GM18519 (cell line): ENCODE data around the gene COMT.

ENCODE experiments used
- ATAC-seq: cut with Tn5 transposase; IDR thresholded peaks from one replicate; pipeline ENCODE4 v1.9.1; 2021; ENCODE audit warnings: mild to moderate bottlenecking, moderate library complexity; ENCODE audit not compliant: unreplicated experiment, low FRiP score

The COMT gene

DNA sequence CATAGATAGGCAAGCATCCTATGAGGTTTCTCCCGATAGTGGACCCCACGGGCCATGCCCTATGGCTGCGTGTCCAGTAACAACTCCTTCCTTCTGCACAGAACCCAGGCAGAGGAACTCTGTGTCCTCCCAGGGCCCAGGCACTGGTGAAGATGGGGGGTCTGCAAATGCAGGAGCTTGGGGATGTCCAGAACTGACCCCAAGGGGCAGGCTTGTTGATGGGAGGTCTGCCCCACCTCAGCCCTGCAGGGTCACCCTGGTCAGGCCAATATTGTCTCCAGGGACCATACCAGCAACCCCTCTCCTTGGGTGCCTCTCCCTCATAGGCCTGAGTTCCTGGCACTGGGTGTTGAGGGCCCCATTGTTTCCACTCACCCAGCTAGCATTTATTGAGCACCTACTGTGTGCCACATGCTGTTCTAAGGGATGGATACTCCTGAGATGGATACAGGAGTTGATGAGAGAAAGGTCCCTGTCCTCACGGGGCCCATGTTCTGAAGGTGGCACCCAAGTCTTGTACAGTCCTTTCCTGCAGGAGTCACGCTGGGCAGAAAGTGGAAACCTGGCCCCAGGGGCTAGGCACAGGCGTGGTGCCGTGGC, 26.4 kb downstream of the COMT start:
- no peak for ATAC-seq

- no peak for ATAC-seq
These were observed 26.9 kb downstream of the COMT start for GRCh38 chr22:19968450-19968891.

DNA sequence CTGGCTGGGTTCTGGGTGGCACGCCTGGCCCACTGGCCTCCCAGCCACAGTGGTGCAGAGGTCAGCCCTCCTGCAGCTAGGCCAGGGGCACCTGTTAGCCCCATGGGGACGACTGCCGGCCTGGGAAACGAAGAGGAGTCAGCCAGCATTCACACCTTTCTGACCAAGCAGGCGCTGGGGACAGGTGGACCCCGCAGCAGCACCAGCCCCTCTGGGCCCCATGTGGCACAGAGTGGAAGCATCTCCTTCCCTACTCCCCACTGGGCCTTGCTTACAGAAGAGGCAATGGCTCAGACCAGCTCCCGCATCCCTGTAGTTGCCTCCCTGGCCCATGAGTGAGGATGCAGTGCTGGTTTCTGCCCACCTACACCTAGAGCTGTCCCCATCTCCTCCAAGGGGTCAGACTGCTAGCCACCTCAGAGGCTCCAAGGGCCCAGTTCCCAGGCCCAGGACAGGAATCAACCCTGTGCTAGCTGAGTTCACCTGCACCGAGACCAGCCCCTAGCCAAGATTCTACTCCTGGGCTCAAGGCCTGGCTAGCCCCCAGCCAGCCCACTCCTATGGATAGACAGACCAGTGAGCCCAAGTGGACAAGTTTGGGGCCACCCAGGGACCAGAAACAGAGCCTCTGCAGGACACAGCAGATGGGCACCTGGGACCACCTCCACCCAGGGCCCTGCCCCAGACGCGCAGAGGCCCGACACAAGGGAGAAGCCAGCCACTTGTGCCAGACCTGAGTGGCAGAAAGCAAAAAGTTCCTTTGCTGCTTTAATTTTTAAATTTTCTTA, 27.8 kb downstream of the COMT start:
- ATAC-seq, result no peak

GRCh38 chr22:19970031-19970478, 28.5 kb downstream of the COMT start:
- no peak for ATAC-seq

GRCh38 chr22:19970479-19971275, 29.1 kb downstream of the COMT start:
- no peak for ATAC-seq

DNA sequence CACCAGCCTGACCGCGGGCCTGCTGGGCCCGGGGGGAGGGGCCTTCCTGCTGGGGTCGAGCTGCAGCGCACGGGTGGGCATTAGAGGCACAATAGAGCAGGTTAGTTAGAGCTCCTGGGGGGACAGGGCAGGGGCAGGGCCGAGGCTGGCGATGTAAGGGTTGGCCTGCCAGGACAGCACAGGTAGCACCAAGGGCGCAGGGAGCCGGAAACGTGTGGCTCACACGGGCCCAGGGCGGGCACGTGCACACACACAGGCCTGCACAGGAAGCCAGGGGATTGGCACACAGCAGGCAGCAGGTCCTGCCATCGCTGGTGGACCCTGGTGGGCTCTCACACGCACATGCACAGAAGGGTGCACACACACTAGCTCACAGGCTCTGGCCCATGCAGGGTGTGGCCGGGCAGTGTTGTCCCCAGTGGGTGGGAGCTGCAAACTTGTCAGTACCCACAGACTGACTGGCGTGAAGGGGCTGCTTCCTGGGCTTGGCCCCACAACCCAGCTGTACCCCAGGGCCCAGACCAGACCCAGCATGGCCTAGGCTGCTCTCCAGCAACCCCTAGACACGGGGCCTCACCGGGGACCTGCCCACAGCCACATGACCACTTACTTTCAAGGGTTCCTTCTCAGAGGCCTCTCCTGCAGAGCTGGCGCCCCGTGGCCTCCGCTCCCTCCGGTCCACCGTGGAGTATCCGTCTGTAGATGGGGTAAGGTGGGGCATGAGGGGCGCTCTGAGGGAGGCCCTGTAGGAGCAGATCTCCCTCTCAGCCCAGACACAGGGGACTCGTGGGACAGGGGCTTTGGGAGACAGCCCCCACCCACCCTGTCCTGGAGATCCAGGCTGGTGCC, 29.9 kb downstream of the COMT start:
- ATAC-seq, result no peak

GRCh38 chr22:19972251-19972650, 30.7 kb downstream of the COMT start:
- ATAC-seq, result no peak

- no peak for ATAC-seq
These were observed 31.3 kb downstream of the COMT start for GRCh38 chr22:19972652-19973550.

- ATAC-seq, result no peak
These were observed 32.1 kb downstream of the COMT start for GRCh38 chr22:19973551-19974267.

- no peak for ATAC-seq
These were observed 32.8 kb downstream of the COMT start for GRCh38 chr22:19974268-19974861.

DNA sequence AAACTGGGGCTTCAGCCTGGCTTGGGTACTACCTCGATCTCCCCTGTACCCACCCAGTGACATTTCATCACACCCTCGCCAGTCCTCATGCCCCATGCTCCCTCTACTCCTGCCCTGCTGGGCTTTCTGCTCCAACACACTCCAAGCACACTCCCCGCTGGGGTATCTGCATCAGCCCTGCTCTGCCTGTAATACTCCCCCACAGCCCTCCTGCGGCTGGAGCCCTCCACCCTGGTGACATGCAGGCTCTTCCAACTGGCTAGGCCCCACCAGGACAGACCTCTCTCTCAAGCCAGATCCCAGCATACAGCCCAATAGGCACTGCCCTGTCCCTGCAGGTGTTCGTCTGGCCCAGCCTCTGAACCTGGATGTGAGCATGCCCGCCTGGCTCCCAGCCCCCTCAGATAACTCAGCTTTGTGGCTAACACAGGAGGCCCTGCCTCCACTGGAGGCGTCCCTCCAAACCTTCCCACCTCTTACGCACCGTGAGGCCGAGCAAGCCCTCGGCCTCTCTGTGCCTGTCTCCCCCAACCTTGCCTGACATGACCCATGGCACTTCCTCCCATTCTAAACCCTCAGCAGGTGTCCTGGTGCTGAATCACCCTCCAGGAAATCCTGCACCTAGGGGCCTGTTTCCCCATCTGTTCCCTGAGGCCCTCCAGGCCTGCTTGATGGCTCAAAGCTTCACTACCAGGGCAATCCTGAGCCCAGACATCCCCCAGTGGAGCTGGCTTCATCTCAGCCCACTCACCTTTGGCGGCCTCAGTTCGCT, 33.5 kb downstream of the COMT start:
- ATAC-seq, result no peak

DNA sequence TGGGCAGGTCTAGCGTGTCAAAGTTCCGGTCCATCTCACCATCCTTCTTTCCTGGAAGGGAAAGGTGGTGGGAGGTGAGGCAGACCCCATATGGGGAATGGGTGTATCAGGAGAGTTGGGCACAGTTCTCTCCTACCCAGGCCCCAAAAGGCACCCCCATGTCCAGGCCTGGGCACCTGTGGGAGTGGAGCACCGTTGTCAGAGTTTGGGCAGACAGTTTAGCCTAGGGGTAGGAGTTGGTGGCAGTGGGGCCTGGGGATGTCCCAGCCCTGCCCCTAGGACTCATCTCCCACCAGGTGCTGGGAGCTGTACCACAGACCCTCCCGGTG, 34.1 kb downstream of the COMT start:
- ATAC-seq, result no peak

DNA sequence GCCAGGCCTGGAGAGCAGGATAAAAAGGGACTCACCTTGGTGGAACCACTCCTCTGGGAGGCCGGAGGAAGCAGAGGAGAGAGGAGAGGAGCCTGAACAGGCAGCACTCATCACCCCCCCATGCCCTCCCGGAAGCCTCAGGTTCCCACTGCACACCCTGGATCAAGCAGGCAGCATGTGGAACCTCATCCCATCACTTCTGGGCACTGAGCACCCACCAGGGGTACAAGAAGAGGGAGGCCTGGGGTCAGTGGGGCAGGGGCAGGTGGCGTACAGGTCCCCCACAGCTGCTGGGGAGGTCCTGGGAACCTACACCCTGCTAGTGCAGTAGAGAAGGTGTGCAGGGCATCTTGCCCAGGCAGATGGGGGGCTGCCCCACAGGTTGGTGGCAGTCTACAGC, 35.1 kb downstream of the COMT start:
- ATAC-seq, result no peak

DNA sequence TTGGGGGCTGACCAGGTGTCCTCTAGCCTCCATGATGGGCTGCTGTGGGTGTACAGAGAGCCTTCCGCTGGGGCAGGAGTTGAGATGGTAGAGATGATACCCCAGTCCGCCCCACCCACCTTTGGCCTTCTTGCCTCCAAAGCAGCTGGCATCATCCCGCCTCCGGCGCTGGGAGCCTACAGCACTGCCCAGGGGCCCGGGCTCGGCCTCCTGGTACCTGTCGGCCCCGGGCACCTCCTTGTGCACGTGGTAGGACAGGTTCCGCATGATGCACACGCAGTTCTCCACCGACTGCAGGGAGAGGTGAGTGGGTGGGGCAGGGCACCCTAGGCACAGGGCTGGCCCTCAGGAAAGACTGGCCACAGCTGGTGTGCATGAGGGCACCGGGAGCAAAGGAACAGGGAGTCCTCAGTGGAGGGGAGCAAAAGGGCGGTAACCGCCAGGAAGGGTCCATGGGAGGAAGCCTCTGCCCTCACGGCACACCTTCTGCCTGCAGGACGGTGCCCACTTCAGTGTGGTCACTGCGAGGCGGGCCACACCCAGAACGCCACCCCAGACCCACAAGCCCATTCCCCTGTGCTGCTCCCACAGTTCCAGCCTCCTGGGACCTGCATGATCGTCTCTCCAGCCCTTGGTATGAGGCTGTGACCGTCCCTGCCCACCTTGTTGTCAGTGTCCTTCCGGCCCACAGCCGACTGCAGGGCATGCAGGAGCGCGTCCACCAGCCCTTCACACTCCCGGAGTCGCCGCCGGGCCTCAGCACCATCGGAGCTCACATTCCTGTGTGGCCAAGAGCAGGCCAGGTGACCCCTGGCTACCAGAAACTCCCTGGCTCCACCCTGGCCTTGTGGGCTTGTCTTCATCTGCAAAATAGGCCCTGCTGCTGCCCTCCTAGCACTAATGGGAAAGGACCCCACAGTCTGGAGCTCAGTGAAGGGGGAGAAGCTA, 36.0 kb downstream of the COMT start:
- ATAC-seq, result no peak

- no peak for ATAC-seq
These were observed 37.2 kb downstream of the COMT start for GRCh38 chr22:19978748-19979147.

DNA sequence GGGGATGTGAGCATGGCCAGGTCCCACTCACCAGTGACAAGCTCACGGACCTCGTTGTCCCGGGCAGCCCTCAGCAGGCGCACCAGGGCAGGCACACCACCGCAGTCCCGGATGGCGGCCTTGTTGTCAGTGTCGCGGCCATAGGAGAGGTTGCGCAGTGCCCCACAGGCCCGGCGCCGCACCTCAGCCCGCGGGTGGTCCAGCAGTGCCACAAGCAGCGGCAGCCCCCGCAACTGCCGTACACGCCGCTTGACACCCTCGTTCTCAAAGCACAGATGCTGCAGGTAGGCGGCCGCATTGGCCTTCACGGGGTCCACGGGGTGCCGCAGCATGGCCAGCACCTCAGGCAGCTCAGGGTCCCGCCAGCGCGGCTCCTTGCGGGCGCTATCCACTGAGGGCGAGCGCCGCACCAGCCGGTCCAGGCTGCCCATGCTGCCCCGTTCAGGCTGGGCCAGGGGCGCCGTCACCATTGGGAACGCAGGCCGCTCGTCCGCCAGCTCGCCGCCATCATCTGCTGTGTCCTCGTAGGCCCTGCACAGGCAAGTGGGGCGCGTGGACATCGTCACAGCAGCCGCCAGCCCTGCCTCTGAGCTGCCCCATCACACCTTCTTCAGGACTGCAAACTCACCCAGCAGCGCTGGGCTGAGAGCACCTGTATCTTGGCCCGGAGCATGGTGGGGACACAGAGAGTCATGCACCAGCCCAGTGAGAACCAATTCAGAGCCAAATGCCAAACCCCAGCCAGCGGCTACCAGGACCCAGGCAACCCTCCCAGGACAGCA, 38.3 kb downstream of the COMT start:
- no peak for ATAC-seq
